ENCODE data around the gene THY1.

Gene THY1

GRCh38 chr11:119381181-119381988 is 41.6 kb downstream of the THY1 start, which contains the start of gene USP2:
Gene USP2, minus strand, starts transcription at chr11:119381690. Its CDS starts 8,210 bp downstream, at chr11:119373480.
- DNase-seq: peak; percentile 99

DNA sequence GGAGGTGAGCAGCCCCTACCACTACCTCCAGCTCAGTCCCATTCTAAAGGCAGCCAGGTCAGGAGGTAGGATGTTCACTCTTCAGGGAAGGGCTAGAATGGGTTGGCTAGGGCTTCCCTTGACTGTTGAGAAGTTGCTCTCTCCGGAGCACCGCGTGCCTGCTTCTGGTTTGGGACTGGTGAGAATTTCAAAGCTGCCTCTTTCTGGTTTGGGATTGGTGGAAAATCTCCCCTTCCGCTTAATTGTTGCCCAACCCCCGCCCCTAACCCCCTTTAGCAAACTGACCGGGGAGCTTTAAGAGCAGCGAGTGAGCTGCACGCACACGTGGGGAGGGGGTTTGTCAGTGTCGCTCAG is 42.2 kb downstream of the THY1 start:
- peak; percentile 58 for DNase-seq

- no peak for DNase-seq
These were observed 42.7 kb downstream of the THY1 start for GRCh38 chr11:119380160-119380826.

DNA sequence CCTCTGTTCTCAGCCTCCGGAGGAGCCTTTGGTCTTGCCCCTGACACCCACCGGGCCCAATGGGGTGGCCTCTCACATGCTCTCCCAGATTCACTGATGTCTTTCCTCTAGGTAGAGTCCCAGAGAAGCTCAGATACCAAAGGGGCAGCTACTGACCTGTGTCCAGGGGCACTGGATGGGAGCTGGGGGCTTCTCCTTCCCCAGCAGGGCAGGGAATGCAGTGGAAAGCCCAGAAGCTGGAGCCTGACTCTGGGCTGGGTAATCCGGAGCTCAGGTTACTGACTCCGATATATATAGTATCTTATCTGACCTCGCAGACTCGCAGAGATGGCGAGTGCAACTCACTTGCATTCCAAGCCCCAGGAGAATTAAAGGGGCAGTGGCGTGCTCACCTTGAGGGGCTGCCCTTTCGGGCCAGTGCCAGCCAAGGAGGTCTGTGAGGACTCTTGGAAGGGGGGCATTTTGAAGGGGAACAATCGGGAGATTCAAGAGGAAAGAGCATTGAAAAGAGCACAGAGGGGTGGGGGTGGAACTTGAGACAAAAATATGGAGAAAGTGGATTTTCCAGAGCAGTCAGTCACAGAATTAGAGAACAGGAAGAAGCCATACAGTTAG is 44.0 kb downstream of the THY1 start:
- no peak for DNase-seq

DNA sequence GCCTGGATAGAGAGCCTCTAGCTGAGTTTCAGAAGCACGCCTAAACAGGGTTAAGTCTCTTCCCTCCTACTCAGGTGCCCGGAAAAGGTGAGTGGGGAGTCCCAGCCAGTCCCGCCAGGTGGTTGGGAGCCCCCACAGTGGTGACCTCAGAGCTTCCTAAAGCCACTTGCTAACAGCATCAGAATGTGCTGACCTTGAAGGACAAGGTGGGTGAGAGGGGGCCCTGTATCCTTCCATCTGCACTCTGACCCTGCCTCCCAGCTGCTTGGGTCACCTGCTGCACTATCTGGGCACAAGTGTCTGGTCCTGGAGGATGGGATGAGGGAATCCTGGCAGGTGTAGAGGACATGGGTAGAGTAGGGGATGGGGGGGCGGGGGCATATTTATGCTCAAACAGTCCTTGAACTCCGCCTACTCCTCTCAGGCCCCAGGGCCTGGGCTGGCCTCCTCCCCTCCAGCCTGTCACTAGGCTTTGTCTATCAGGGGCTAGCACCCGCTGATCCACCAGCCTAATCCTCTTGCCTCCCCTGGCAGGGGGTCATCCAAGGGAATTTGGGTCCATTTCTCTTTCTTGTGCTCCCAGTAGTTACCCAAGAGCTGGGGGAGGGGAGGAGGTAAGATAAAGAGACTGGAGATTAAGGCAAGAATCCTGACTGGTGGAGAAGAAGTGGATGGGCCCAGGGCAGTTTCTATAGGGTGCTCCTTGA is 44.9 kb downstream of the THY1 start:
- DNase-seq: no peak

DNA sequence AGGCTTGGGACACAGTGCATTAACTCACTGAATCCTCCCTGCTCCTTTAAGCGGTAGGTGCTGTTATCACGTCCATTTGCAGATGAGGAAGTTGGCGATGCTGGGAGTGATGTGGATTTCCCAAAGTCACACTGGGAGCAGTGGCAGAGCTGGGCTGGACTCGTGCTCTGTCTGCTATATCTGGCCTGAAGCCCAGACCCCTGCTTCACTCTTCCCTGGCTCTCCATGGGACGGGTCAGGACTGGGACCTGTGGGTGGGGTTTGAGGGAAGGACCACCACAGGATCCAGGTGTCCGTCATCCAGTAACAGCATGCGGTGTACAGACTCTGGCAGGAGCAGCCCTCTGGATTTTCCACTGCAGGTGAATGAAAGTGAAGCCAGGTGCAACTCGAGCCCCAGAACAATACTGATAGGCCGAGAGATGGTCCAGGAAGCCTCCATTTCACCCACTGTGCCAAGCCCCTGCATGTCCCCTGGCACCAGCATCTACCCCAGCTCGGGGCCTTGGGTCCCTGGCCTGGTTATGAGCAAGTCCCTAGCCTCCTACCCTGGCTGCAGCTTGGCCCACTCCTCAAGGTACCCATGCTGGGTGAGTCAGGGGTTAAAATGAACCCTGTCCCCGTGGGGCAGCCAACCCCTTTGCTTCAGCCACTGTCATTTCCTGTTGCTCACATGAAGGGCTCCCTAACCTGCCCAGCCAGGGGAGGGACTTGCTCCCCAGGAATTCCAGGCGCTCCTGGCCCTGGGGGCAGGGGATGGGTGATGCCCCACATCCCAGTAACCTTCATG is 45.7 kb downstream of the THY1 start:
- DNase-seq: no peak

- peak; percentile 73 for DNase-seq
These were observed 46.6 kb downstream of the THY1 start for GRCh38 chr11:119376197-119376847.

- DNase-seq: no peak
These were observed 47.4 kb downstream of the THY1 start for GRCh38 chr11:119375337-119376196.

- DNase-seq: no peak
These were observed 48.2 kb downstream of the THY1 start for GRCh38 chr11:119374632-119375336.

DNA sequence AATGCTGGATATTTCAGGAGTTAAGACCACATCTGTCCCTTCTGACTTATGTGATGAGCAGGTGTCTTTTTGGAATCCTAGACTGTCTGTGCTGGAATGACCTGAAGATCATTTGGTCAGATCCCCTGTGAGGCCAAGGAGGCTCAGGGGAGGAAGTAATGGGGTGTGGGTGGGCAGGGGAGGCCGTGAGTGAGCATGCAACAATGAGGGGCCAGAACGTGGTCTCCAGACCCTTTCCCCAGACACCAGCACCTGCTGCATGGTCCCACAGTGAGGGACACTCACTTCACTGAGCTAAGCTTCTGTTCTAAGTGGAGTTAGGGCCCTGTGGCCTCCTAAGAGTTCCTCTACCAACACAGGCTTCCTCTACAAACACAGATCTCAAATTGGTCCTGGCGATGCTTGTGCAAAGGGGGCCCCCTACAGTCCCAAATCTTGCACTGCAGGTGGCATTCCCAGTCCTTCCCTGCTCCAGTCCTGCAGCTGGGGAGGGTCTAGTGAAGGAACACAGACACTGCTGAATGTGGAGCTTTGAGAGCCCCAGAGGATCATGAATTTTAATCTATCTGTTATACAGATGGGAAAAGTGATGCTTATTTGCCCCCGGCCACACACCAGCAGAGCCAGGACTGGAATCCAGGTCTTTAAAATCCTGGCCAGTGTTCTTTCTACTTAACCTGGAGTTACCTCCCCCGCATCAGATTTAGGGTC is 48.9 kb downstream of the THY1 start:
- peak; percentile 89 for DNase-seq

- DNase-seq: no peak
These were observed 49.7 kb downstream of the THY1 start for GRCh38 chr11:119373059-119373920.

DNA sequence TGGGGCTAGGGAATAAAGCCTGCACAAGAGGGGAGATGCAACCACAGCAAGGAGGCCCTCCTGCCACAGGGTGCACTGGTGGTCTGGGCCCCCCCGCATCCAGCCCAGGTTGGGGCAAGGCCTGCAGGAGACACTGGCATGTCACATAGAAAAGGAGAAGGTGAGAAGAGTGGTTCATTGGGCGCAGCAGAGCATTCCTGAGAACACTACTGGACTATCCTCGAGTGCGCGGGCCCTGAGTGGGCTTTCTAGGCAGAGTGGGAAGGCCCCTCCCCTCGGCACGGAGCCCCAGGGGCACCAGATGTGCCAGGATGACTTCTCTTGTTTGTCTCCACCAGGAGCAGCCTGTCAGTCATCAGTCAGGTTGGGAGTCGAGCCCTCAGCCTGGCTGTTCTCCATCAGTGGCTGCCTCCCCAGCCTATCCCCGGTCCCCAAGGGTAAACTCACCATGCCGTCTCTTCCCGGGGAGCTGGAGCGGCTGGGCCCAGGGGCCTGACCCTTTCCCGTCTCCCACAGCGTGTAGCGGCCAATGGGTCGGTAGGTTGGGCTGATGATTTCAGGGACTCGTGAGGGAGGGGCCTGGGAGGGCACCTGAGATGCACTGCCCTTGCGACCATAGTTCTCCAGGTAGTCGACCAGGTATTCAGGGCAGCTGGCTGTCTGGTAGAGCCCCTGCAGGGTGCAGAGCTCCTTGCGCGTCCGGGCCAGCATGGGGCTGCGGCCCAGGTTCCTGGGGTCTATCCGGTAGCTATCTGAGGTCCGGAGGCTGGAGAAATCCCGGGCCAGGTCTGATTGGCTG is 50.5 kb downstream of the THY1 start:
- DNase-seq: no peak

DNA sequence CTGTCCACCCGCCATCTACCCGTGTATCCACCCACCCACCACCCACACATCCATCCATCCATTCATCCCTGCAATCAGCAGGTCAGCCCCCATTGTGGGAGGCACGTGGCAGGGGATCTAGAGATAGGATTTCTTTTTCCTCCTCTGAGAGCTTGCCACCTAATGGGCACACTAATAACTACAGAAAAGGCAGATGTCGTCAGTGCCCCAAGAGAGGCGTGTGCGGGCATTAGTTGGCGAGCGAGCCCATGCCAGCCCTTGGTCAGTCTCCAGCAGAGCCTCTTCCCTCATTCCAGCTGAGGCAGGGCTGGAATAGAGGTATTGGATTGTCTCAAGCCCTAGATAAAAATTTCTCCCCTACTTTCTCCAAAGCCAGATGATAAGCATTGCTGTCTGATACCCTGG is 51.2 kb downstream of the THY1 start:
- DNase-seq: no peak

- no peak for DNase-seq
These were observed 51.8 kb downstream of the THY1 start for GRCh38 chr11:119371067-119371601.

DNA sequence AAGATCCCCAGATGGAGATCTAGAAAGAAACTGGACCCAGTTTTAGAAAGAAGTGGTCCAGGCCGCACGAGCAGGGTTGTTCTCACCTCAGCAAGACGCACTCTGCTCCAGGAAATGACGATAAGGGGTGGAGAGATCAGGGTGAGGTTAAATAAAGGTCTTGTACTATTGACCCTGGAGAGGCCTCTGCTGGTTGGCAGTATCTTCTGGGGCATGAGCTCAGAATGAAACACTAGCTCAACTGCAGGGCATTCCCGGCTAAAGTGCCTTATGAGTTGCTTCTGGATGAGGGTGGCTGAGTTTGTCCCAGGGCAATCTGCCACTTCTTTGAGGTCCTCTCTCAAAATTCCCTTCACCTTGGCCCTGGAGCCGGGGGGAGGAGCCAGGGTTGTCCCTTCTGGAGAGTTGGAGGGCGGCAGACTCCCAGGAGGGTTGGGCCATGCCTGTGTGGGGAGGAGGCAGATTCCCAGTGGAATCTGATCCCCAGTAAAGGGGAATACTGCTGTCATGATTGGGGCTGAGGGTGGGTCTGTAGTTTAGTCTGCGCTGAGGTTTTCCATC is 52.4 kb downstream of the THY1 start:
- no peak for DNase-seq

DNA sequence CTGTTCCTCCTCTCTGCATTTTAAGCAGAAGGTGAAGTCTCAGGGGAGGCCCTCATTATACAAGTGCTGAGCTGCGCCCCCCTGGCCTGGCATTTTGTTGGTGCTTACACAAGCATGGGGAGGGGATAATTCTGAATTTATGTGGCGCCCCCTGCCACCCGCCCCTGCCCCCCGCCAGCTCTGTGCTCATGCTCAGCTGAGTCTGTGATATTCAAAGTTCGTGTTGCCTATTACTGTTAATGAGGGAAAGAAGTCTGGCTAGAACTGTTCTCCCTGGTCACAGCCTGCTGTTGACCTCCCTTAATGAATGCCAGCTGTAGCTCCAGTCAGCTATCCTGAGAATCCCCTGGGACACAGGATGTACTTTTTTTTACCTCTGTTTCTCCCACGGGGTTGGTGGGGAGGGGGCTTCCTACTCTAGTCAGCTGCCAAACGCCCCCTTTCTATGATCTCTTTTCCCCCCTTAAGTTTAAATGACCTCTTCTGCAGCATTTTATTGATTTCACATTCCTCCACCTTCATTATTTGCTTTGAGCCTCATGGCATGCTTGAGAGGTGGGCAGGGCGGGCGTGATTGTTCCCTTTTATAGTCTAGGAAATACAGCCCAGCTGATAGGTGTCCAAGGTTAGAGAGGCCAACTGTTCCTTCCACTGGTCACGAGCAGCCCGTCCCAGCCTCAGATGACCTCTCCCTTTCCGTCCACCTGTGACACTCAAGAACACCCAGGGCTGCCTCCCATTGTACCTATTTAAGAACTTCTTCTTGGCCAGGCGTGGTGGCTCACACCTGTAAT is 53.6 kb downstream of the THY1 start:
- no peak for DNase-seq

Measured in DMS53 (cell line).